Liver (tissue), 3 donors: ENCODE data around the gene COMMD1.

ENCODE experiments used
- GABPA ChIP-seq, 2 donors: IDR thresholded peaks in 1 of 2; conservative IDR thresholded peaks in 1 of 2; 2 replicates each; pipeline ENCODE4 v1.6.1; 2016; ENCODE audit warnings: antibody characterized with exemption in 2 of 2, mild to moderate bottlenecking in 1 of 2, moderate library complexity in 1 of 2
- JUND ChIP-seq, 2 donors: IDR thresholded peaks; 2 replicates each; pipeline ENCODE4 v1.6.1; 2016; ENCODE audit warnings: antibody characterized with exemption in 2 of 2
- RAD21 ChIP-seq, 2 donors: IDR thresholded peaks; 2 replicates each; pipeline ENCODE4 v1.6.1; 2016; ENCODE audit warnings: antibody characterized with exemption in 2 of 2, mild to moderate bottlenecking in 2 of 2
- TAF1 ChIP-seq: conservative IDR thresholded peaks from 2 replicates; pipeline ENCODE4 v1.6.1; 2016; ENCODE audit warnings: antibody characterized with exemption, mild to moderate bottlenecking
- YY1 ChIP-seq: IDR thresholded peaks from 2 replicates; pipeline ENCODE4 v1.6.1; 2016; ENCODE audit warnings: antibody characterized with exemption, mild to moderate bottlenecking
- TF ChIP-seq, protein P1 (sequence below): fragments of 150-350 bp; IDR thresholded peaks from 2 replicates; pipeline ENCODE4 v1.5.1; 2017; ENCODE audit warnings: improper control_type of control experiment, low read depth, low read length; ENCODE audit not compliant: missing input control
- TF ChIP-seq, protein P2 (sequence below): IDR thresholded peaks from 2 replicates; pipeline ENCODE4 v1.6.1; 2016; ENCODE audit warnings: antibody characterized with exemption, mild to moderate bottlenecking
- TF ChIP-seq, protein P3 (sequence below): IDR thresholded peaks from 2 replicates; pipeline ENCODE4 v1.6.1; 2016; ENCODE audit warnings: antibody characterized with exemption
- donor health status: healthy.
- donor health status: healthy.

DNA sequence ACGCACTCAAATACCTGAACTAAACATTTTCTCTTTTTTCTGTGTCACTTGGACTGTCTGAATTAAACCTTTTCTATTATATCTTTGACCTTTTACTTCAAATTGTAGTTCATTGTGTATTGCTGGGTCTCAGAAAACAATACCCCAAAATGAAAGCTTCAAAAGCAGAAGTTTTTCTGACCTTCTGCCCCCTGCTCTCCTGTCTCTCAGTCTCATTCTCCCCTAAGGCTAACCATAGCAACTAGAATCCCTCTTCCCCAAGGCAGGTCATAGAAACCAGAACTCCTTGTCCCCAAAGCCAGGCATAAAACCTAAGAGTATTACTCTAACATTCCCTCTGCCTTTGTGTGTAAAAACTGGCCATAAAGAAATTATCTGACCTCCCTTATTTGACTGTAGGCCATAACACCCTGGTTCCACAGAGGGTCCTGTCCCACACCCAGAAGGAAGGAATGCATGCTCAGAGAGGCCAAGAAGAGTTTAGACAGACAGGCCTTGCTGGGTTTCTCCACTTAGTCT is 197.0 kb downstream of the COMMD1 start:
- TF ChIP-seq, protein P1, sequence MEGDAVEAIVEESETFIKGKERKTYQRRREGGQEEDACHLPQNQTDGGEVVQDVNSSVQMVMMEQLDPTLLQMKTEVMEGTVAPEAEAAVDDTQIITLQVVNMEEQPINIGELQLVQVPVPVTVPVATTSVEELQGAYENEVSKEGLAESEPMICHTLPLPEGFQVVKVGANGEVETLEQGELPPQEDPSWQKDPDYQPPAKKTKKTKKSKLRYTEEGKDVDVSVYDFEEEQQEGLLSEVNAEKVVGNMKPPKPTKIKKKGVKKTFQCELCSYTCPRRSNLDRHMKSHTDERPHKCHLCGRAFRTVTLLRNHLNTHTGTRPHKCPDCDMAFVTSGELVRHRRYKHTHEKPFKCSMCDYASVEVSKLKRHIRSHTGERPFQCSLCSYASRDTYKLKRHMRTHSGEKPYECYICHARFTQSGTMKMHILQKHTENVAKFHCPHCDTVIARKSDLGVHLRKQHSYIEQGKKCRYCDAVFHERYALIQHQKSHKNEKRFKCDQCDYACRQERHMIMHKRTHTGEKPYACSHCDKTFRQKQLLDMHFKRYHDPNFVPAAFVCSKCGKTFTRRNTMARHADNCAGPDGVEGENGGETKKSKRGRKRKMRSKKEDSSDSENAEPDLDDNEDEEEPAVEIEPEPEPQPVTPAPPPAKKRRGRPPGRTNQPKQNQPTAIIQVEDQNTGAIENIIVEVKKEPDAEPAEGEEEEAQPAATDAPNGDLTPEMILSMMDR: no peak
- TF ChIP-seq, protein P2, sequence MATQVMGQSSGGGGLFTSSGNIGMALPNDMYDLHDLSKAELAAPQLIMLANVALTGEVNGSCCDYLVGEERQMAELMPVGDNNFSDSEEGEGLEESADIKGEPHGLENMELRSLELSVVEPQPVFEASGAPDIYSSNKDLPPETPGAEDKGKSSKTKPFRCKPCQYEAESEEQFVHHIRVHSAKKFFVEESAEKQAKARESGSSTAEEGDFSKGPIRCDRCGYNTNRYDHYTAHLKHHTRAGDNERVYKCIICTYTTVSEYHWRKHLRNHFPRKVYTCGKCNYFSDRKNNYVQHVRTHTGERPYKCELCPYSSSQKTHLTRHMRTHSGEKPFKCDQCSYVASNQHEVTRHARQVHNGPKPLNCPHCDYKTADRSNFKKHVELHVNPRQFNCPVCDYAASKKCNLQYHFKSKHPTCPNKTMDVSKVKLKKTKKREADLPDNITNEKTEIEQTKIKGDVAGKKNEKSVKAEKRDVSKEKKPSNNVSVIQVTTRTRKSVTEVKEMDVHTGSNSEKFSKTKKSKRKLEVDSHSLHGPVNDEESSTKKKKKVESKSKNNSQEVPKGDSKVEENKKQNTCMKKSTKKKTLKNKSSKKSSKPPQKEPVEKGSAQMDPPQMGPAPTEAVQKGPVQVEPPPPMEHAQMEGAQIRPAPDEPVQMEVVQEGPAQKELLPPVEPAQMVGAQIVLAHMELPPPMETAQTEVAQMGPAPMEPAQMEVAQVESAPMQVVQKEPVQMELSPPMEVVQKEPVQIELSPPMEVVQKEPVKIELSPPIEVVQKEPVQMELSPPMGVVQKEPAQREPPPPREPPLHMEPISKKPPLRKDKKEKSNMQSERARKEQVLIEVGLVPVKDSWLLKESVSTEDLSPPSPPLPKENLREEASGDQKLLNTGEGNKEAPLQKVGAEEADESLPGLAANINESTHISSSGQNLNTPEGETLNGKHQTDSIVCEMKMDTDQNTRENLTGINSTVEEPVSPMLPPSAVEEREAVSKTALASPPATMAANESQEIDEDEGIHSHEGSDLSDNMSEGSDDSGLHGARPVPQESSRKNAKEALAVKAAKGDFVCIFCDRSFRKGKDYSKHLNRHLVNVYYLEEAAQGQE: no peak
- TF ChIP-seq RAD21 (IDR thresholded peaks at IDR 0.05) (no peak), TAF1 (no peak), JUND (IDR thresholded peaks at IDR 0.05) (no peak), GABPA (IDR thresholded peaks at IDR 0.05 in 1 of 2, conservative IDR thresholded peaks at IDR 0.05 in 1 of 2) (no peak), YY1 (no peak)
- TF ChIP-seq, protein P3, sequence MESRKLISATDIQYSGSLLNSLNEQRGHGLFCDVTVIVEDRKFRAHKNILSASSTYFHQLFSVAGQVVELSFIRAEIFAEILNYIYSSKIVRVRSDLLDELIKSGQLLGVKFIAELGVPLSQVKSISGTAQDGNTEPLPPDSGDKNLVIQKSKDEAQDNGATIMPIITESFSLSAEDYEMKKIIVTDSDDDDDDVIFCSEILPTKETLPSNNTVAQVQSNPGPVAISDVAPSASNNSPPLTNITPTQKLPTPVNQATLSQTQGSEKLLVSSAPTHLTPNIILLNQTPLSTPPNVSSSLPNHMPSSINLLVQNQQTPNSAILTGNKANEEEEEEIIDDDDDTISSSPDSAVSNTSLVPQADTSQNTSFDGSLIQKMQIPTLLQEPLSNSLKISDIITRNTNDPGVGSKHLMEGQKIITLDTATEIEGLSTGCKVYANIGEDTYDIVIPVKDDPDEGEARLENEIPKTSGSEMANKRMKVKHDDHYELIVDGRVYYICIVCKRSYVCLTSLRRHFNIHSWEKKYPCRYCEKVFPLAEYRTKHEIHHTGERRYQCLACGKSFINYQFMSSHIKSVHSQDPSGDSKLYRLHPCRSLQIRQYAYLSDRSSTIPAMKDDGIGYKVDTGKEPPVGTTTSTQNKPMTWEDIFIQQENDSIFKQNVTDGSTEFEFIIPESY: no peak
